ENCODE data around the gene TMIGD1. TPM values are rescaled to one million over a fixed set of nuclear protein-coding genes. Genes with fewer than 3 reads are reported as not detected.
A peak's percentile ranks its signal among the peaks of the same experiment; 100 is the strongest.

TMIGD1 gene
- total RNA-seq, 1 donor = not detected

GRCh38 chr17:30332057-30332542, 1.8 kb downstream of the TMIGD1 start:
- TF ChIP-seq CTCF (IDR thresholded peaks at IDR 0.05; ENCODE audit: insufficient read depth, low read length) = no peak
- no peak for DNase-seq (ENCODE audit: low read depth)
- no peak overlapping the region for H3K4me3 ChIP-seq (ENCODE audit: low read depth, low read length)

- no peak for TF ChIP-seq CTCF (IDR thresholded peaks at IDR 0.05; ENCODE audit: insufficient read depth, low read length)
- H3K4me3 ChIP-seq (ENCODE audit: low read depth, low read length) = no peak overlapping the region
- no peak for DNase-seq (ENCODE audit: low read depth)
Observed at GRCh38 chr17:30326809-30327208, 7.0 kb downstream of the TMIGD1 start.

- no peak overlapping the region for H3K4me3 ChIP-seq (ENCODE audit: low read depth, low read length)
- no peak for DNase-seq (ENCODE audit: low read depth)
- no peak for TF ChIP-seq CTCF (IDR thresholded peaks at IDR 0.05; ENCODE audit: insufficient read depth, low read length)
Observed at GRCh38 chr17:30324723-30325122, 9.1 kb downstream of the TMIGD1 start.

GRCh38 chr17:30323895-30324319, 9.9 kb downstream of the TMIGD1 start:
- DNase-seq (ENCODE audit: low read depth) = peak; percentile 69
- TF ChIP-seq CTCF (IDR thresholded peaks at IDR 0.05; ENCODE audit: insufficient read depth, low read length) = no peak
- H3K4me3 ChIP-seq (ENCODE audit: low read depth, low read length) = no peak overlapping the region

GRCh38 chr17:30323262-30323894, 10.5 kb downstream of the TMIGD1 start:
- DNase-seq (ENCODE audit: low read depth) = no peak
- no peak for TF ChIP-seq CTCF (IDR thresholded peaks at IDR 0.05; ENCODE audit: insufficient read depth, low read length)
- H3K4me3 ChIP-seq (ENCODE audit: low read depth, low read length) = no peak overlapping the region

- no peak for TF ChIP-seq CTCF (IDR thresholded peaks at IDR 0.05; ENCODE audit: insufficient read depth, low read length)
Observed at GRCh38 chr17:30321314-30321713, 12.5 kb downstream of the TMIGD1 start.

GRCh38 chr17:30318155-30318554, 15.7 kb downstream of the TMIGD1 start:
- DNase-seq (ENCODE audit: low read depth) = no peak
- H3K4me3 ChIP-seq (ENCODE audit: low read depth, low read length) = no peak overlapping the region
- no peak for TF ChIP-seq CTCF (IDR thresholded peaks at IDR 0.05; ENCODE audit: insufficient read depth, low read length)

More at GRCh38 chr17:30321314-30321713, 12.5 kb downstream of the TMIGD1 start:
- DNase-seq (ENCODE audit: low read depth) = no peak
- no peak overlapping the region for H3K4me3 ChIP-seq (ENCODE audit: low read depth, low read length)

All from fibroblast of the aortic adventitia (primary cell).